IMR-90 (cell line): Measurements from ENCODE around the gene KLK12.

Experiments
- CTCF ChIP-seq: conservative IDR thresholded peaks from 2 replicates; pipeline ENCODE4 v1.5.1; 2012; ENCODE audit warnings: mild to moderate bottlenecking, low read depth, low read length, improper control_type of control experiment
- POLR2A ChIP-seq: IDR thresholded peaks from 2 replicates; pipeline ENCODE4 v1.6.1; 2012; ENCODE audit warnings: mild to moderate bottlenecking, low read depth, low read length

GRCh38 chr19:50998686-50999085 lies 36.1 kb downstream of the KLK12 start:
- TF ChIP-seq CTCF (no peak), POLR2A (no peak)
